Cardiac septum (tissue), 1 donor: ENCODE results near the gene ZNF287. TPM values are rescaled to one million over a fixed set of nuclear protein-coding genes. Genes with fewer than 3 reads are reported as not detected.
"Not testable (repeated sequence)": the region's sequence is repeated elsewhere in the genome, so short reads cannot be mapped to it uniquely, and the experiment has no call there.

Source experiments
- DNase-seq: peaks from one replicate; pipeline ENCODE4 v3.0.0-alpha.2; 2020; ENCODE audit warnings: low spot score
- intact Hi-C: fragments of 100-400 bp; cut with DNase I; formaldehyde crosslinking; loops from one replicate; pipeline ENCODE4 v1.14.0; 2022
- long read RNA-seq: library from polyadenylated mRNA; unstranded; transcript quantifications from one replicate; pipeline ENCODE4 v2.0.0, GENCODE V29; 2021
- total RNA-seq: library from RNA; stranded (reverse); fragmentation: NEBNext Ultra II Directional; extraction: Animal tissue kit (Norgen Biotek cat#: 25700); gene quantifications from one replicate; pipeline ENCODE4 v1.2.1, GENCODE V29; 2021
- donor health status: DM: no; HTN: no; CAD: no.

Gene ZNF287
- total RNA-seq, result 15.5 TPM
- long read RNA-seq, transcript ZNF287-202 (6 exons, 3,208 nt), result major isoform, 12 of 21 reads
- long read RNA-seq, partial matches to known transcripts, result 5 of 21 reads
- long read RNA-seq, other reads (novel, unspliced or antisense), result 2 of 21 reads

- intact Hi-C loops, result no loop called here
- peak; percentile 95 for DNase-seq
These were observed at the start of gene ZNF287 for GRCh38 chr17:16568541-16569357. ZNF287 (minus strand) TSS chr17:16569204; CDS start chr17:16567731, 1,473 bp downstream.

DNA sequence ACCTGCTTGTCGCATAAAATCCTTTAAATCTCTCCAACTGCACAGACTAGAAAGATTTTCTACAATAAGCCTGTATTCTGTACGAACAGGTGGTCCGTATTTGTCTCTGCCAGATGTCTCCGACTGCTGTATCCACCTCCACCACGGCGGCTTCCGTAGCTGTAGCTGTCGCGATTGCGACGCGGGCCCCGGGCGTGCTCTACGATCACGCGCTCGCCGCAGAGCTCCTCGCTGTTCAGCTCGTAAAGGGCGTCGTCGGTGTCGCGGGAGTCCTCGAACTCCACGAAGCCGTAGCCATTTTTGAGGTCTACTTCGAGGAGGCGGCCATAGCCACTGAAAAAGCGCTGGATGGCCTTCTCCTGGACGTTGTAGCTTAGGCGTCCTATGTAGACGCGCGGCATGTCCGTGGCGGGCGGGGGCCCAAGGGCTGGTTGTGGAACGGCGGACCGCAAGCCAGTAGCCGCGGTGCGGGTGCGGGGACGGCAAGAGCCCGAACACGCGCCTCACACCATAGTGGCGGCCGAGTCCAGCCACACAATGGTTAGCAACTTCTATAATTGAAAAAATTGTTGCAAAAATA is 48.6 kb upstream of the ZNF287 start:
- intact Hi-C loops, result no loop called here
- no peak for DNase-seq

- DNase-seq, result no peak
- intact Hi-C loops, result no loop called here
These were observed 30.5 kb upstream of the ZNF287 start for GRCh38 chr17:16599537-16599936.

GRCh38 chr17:16593356-16594102 is 24.5 kb upstream of the ZNF287 start:
- no peak for DNase-seq
- intact Hi-C loops, result no loop called here

GRCh38 chr17:16589097-16589969 is 20.3 kb upstream of the ZNF287 start:
- peak; percentile 97 for DNase-seq
- intact Hi-C loops, result loop anchor here (2.0 kb wide), 1 partner anchor 53 kb away; no protein-coding TSS in a partner anchor

DNA sequence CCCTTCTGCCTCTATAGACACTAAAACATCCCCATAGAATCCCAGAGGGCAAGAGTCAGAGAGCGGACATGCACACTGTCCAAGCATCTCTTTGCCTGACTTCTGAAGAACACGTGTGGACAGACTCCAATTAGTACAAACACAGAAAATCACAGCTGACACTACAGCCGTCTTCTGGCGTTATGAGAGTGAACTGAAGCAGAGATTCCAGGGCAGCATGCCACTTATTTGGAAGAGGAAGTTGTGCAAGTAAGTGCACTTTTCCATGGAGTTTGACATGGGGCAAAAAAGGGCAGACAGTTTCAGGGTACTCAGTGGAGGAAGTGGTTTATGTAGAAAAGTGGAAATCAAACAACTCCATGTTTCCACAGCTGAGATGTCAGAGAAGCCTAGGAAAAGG is 16.8 kb upstream of the ZNF287 start:
- intact Hi-C loops, result no loop called here
- no peak for DNase-seq

DNA sequence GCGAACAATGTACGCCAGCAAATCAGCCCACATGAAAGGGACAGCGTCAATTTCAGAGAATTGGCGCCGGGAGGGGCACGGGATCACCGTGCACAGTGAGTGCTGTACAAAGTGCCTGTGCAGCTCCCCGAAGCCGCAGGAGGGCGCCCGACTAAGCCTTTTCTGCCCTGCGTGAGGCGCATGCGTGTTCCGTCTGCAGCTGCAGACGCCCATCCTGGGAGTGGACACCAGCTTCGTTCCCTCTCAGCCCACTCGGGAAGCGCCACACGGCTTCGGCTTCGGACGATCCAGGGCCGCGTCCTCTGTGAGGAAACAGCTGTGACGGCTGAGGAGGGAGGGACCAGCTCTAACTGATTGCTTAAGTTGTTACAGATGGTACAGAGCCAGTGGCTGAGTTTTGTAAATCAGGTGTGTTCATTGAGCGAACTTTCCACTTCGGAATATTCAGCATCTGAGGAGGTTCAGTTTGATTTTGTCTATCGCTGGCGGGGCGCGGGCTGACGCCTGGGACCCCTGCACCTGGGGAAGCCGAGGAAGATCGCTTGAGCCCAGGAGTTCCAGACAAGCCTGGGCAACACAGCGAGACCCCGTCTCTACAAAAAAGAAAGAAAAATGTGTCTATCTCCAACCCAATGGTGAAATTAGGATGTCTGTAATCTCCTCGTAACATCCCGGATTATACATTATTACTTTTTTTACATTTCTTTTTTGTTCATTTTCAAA is 15.4 kb upstream of the ZNF287 start:
- intact Hi-C loops, result no loop called here
- DNase-seq, result peak; percentile 95

- DNase-seq, result no peak
- intact Hi-C loops, result no loop called here
These were observed 14.8 kb upstream of the ZNF287 start for GRCh38 chr17:16583781-16584180.

- intact Hi-C loops, result no loop called here
- no peak for DNase-seq
These were observed 4.5 kb upstream of the ZNF287 start for GRCh38 chr17:16573466-16573865.

DNA sequence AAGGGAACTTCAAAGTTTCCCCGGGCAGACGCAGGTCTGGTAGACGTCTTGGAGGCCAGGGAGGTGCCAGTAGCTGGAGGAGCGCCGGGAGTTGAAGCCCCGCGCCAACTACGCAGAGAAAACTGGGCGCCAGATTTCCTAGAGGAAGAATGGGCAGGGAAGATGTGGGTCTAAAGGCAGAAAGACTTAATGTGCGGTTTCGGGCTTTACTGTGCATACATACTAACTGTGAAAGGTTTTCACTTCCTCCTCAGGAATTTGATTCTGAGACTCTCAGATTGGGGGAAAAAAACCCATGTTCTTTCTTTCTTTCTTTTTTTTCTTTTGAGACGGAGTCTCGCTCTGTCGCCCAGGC is 331 bp upstream of the ZNF287 start:
- no peak for DNase-seq
- intact Hi-C loops, result no loop called here

DNA sequence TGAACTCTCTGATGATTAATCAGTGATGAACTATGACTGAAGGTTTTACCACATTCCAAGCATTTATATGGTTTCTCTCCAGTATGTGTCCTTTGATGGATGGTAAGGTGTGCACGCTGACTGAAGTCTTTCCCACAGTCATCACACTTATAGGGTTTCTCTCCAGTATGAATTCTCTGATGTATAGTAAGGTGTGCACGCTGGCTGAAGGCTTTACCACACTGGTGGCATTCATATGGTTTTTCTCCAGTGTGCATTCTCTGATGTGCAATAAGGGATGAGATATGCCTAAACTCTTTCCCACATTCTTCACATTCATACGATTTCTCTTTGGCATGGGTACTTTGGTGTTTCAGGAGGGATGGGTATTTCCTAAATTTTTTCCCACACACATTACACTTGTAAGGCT is 16.4 kb downstream of the ZNF287 start:
- DNase-seq, result no peak
- intact Hi-C loops, result no loop called here

- no peak for DNase-seq
- intact Hi-C loops, result no loop called here
These were observed 16.9 kb downstream of the ZNF287 start for GRCh38 chr17:16551878-16552636.

DNA sequence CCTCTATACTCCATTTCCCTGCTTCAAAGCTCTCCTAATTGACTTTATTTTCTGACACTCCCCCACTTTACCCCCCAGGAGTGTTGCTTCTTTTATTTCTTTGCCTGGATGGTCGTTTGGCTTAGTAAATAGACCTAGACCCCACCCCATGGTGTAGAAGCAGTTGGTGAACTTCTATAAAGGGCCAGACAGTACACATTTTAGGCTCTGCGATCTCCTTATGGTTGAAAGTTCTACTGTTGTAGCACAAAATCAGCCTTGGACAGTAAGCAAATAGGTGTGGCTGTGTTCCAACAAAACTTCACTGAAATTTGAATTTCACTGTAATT is 31.9 kb downstream of the ZNF287 start:
- intact Hi-C loops, result loop anchor here (2.0 to 10.0 kb wide), 4 partner anchors 52 to 698 kb away; partner anchors contain the start of genes FLCN and ZNF624
- DNase-seq, result no peak

- DNase-seq, result no peak
- intact Hi-C loops, result loop anchor here (10.0 kb wide), 1 partner anchor 701 kb away; the partner anchor contains the start of gene FLCN
These were observed 34.8 kb downstream of the ZNF287 start for GRCh38 chr17:16534236-16534635.

DNA sequence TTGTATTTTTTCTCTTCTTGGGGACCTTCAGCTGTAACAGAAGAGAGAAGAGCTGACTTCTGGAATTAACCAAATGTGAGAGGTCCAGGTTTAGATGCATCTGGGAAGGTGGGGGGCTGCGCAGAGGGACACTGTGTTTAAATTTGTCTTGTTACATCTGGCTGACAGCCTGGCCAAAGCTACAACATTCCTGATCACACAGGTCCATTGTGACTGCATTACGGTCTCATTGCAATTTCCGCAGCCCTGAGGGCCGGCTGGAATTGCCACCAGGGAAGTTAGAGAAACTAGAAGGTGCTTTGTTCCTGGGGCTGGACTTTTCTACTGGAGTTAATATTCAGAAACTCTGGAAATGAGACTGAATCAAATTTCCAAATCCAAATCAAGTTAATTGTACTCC is 39.1 kb downstream of the ZNF287 start:
- intact Hi-C loops, result loop anchor here (10.0 kb wide), 1 partner anchor 705 kb away; the partner anchor contains the start of gene FLCN

DNA sequence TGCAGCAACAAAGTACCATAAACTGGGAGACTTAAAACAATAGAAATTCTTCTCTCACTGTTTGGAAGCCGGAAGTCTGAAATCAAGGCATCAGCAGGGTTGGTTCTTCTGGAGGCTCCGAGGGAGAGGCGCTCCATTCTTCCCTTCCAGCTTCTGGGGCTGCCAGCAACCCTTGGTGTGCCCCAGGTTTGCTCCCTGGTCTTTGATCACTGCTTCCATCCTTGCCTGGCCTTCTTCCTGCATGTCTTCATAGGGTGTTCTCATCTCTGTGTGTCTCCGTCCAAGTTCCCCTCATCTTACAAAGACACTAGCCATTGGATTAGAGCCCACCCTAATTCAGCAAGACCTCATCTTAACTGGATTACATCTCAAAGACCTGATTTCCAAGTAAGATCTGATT is 41.7 kb downstream of the ZNF287 start:
- intact Hi-C loops, result no loop called here
- no peak for DNase-seq

More for the DNA sequence above, 39.1 kb downstream of the ZNF287 start:
- no peak for DNase-seq

DNA sequence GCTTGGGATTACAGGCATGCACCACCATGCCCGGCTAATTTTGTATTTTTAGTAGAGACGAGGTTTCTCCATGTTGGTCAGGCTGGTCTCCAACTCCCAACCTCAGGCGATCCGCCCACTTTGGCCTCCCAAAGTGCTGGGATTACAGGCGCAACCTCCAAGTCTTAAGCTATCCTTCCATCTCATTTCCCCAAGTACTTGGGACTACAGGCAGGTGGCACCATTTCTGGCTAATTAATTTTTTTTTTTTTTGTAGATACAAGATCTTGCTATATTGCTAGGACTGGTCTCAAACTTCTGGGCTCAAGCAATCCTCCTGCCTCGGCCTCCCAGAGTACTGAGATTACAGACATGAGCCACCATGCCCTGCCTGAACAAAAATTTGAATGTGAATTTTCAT is 43.4 kb downstream of the ZNF287 start:
- DNase-seq, intact Hi-C loops: not testable (repeated sequence)
